Transverse colon (tissue), 4 donors: ENCODE data around the gene BBIP1.

Experiments used
- POLR2AphosphoS5 ChIP-seq, 3 donors: sonication (generic); formaldehyde crosslinking; IDR thresholded peaks; one replicate each; pipeline ENCODE4 v1.6.1; 2016; ENCODE audit warnings: antibody characterized with exemption in 3 of 3
- TF ChIP-seq, protein P1 (sequence below), 5 experiments: fragments of 200-600 bp in 3 of 5; fragments of 450-650 bp in 2 of 5; sonication (generic) in 3 of 5; IDR thresholded peaks; 1 replicate in 2 of 5; 2 replicates in 3 of 5; pipeline ENCODE4 v1.5.1; 2016 to 2017; ENCODE audit warnings: antibody characterized with exemption in 5 of 5, inconsistent platforms in 3 of 5, mild to moderate bottlenecking in 2 of 5, moderate library complexity in 1 of 5

- TF ChIP-seq, protein P1, sequence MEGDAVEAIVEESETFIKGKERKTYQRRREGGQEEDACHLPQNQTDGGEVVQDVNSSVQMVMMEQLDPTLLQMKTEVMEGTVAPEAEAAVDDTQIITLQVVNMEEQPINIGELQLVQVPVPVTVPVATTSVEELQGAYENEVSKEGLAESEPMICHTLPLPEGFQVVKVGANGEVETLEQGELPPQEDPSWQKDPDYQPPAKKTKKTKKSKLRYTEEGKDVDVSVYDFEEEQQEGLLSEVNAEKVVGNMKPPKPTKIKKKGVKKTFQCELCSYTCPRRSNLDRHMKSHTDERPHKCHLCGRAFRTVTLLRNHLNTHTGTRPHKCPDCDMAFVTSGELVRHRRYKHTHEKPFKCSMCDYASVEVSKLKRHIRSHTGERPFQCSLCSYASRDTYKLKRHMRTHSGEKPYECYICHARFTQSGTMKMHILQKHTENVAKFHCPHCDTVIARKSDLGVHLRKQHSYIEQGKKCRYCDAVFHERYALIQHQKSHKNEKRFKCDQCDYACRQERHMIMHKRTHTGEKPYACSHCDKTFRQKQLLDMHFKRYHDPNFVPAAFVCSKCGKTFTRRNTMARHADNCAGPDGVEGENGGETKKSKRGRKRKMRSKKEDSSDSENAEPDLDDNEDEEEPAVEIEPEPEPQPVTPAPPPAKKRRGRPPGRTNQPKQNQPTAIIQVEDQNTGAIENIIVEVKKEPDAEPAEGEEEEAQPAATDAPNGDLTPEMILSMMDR (IDR thresholded peaks at IDR 0.05), result peak in 2 of 5 experiments; percentile 3 to 21
- TF ChIP-seq POLR2AphosphoS5 (IDR thresholded peaks at IDR 0.05), result no peak
Observed at GRCh38 chr10:110918269-110918642, 724 bp downstream of the BBIP1 start.
